GM10847 (cell line): ENCODE data around the gene THOC7.

Experiments used
- POLR2A ChIP-seq: IDR thresholded peaks from 2 replicates; pipeline ENCODE4 v1.6.1; 2011; ENCODE audit not compliant: insufficient read length; ENCODE audit errors: extremely low read depth

The THOC7 gene

DNA sequence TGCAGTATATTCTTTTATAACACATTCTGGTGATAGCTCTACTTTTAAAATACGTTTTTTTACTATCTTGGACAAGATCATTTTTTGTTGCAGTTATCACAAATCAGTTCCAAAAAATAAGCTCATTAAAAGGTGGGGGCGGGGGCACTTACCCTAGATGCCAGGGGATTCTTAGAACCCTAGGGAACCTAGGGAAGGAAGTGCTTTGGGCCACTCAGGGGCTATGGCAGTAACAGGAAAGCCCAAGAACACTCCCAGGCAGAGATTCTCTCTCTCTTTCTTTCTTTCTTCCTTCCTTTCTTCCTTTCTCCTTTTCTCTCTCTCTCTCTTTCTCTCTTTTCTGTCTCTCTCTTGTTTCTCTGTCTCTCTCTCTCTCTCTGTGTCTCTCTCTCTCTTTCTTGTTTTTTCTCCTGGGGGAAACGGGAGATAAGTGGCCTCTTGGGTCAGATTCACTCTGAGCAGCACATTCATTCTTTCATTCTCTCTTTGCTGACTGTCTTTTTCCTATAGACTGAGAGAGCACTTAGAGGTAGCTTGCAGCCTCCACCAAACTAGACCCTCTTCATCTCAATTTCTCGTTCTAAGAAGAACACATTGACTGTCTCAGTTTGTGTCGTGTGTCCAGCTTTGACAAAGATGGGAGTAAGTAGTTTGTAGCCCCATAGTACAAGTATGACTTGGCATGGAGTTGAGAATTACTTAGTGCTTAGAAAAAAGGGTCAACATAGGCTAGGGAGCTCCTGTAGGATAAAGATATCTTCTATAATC, 32.0 kb upstream of the THOC7 start:
- TF ChIP-seq POLR2A, result no peak

DNA sequence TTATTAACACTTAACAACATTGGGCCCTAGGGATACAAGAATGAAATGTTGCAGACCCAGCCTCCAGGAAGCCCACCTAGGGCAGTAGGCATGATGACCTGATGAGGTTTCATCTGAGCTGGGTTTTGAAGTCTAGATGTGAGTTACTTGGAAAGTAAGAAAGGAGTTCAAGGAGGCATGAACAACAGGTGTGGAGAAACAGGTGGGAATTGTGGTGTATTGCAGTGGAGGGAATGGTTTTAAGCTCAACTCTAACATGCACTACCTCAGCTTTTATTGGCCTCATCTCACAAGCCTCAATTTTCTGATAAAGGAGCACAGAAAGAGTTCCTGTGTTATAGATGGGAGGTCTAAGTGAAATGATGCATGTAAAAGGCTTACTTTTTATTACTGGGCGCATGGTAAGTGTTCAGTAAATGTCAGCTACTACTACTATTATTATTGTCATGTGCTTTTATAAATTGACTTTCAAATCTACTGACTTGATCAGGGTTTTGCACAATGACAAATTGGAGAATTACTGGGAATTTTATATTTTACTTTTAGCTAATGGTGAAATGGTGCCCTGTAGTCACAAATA, 29.3 kb upstream of the THOC7 start:
- TF ChIP-seq POLR2A, result no peak

DNA sequence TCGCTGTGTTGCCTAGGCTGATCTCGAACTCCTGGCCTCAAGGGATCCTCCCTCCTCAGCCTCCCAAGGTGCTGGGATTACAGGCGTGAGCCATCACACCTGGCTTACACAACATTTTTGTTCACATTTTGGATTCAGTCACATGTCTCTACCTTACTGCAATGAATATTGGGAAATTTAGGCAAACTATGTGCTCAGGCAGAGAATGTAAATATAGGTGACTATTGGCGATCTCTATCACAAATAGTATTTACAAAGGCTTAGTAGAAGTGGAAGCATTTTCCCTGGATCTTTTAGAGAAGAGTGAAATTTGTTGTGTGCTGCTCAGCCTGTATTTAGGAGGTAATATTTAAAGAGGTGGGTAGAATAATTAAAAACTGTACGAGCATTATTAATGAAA, 27.9 kb upstream of the THOC7 start:
- no peak for TF ChIP-seq POLR2A

DNA sequence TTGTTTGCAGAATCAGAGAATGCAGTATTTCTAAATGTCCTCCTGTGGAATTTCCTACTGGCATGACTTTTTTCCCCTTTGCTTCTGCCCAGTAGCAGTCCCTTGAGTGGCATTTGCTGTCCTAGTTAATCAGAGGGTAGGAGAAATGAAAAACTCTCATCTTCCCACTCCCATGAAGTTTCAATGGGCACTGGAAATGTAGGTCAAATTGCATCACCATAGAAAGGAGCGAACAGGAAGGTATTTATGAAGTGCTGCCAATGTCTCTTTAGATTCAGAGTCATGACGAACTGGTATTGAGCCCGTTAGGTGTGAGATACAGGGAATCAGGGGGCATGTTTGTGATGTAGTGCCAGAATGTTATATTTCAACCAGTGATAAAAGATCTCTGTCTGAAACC, 23.3 kb upstream of the THOC7 start:
- TF ChIP-seq POLR2A, result no peak

DNA sequence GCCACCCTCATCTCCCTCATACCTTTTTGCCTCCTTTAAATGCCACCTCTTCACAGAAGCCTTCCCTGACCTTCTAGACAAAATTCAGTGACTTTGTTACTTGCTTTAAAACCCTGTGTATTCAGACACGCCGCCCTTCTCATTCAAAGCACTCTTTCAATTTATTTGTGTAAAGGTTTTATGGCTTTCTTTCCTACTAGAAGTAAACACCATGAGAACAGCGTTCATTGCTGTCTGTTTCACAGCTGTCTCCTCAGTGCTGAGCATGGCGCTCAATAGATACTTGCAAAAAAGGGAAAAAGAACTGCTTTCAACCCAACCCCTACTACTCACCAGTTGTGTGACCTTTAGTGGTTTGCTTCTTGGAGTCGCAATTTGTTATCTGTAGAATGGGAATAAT, 17.0 kb upstream of the THOC7 start:
- TF ChIP-seq POLR2A, result no peak

DNA sequence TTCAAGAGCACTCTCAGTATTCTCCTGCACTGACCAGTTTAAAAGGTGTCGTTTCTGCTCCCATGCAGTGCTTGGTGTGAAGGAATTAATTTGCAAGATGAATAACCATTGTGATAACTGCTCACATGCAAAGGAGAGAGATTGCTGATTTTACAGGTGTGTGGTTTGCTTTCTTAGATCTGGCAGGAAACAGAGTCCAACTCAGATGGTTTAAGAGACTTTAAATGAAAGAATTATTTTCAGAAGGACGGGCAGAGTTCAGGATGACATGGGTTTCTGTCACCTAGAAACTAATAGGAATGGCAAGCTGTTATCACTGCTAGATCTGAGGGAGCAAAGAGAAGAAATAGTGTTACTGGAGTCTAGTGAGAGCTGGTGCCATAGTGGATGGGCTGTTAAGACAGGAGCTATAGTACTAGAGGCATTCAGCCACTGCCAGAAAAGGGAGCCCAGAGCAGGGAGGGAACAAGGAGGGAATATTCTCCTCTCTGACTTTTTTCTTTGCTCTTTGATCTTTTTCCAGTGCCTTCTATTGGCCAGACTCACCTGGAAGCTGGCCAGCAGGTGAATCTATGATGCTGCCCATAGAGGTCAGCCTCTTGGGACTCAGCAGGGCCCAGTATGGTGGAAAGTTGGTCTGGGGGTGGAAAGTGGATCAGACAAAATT, 14.9 kb upstream of the THOC7 start:
- TF ChIP-seq POLR2A, result no peak

DNA sequence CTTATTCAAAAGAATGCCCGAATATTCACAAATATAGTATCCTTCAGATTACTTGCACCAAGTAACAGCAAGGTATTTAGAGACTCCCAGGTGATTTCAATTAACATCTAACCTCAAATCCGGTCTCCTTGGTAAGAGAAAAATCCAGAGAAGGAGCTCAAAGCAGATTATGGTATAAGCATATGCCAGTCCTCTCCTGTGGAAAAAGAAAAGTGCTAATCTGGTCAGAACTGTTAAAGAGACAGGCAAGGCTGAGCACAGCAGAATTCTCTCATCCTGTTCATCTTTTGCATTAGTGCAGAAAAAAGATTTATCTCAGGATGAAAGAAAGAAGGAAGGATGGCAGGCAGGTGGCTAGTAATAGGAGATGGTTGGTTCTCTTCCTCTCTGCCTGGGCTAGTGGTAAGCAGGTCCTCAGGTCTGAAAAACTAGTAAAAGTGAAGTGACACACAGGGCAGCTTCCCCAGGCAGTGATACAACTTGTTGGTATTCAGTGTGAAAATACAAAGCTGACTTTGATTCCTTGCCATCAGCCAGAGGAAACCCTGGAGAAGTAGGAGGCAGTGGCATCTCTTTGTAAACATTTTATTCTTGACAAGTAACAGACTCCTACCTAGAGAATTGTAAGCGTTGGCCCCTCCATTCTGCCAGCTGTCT, 14.3 kb upstream of the THOC7 start:
- TF ChIP-seq POLR2A, result no peak

DNA sequence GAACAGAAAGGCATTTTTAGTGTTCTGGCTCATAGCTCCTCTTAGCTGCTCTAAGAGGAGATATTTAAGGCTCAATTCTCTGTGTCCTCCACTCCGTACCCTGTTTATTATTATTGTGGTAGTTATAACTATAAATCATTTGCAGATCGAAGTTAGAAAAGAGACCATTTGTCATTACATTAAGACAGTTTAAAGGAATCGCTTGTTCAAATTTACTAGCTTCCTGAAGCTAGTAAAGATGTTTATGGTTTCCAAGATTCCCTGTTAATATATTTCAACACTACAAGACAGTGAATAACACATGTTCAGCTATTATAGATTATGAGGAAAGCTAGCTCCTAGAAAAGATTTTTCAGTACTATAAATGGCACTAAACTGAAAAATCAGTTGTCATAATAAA, 12.7 kb upstream of the THOC7 start:
- TF ChIP-seq POLR2A, result no peak

DNA sequence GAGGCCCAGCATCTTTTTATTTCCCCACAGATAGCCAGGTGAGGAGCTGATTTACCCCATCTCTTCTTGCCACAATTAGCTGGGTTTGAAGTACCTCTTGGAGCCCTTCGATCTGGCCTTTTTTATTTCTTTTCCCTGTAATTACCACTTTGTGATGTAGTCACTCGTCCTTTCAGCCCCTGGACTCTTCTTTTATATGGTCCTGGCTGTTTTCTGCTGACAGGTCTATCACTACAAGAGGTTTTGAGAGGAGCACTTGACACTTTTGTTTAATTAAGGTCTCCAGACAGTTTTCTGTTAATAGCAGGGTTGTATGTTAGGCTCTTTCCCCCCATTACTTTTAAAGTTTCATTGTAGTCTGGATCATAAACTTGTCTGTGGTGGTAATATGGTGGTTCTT, 11.9 kb upstream of the THOC7 start:
- TF ChIP-seq POLR2A, result no peak

DNA sequence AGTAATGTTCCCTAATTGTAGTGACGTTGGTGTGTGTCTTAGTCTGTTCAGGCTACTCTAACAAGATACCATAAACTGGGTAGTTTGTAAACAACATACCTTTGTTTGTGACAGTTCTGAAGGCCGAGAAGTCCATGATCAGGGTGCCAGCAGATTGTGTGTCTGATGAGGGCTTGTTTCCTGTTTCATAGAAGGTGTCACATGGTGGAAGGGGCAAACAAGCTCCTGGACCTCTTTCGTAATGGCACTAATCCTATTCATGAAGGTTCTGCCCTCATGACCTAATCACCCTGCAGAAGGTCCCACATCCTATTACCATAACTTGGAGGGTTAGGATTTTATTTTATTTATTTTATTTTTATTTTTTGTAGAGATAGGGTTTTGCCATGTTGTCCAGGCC, 11.2 kb upstream of the THOC7 start:
- no peak for TF ChIP-seq POLR2A

DNA sequence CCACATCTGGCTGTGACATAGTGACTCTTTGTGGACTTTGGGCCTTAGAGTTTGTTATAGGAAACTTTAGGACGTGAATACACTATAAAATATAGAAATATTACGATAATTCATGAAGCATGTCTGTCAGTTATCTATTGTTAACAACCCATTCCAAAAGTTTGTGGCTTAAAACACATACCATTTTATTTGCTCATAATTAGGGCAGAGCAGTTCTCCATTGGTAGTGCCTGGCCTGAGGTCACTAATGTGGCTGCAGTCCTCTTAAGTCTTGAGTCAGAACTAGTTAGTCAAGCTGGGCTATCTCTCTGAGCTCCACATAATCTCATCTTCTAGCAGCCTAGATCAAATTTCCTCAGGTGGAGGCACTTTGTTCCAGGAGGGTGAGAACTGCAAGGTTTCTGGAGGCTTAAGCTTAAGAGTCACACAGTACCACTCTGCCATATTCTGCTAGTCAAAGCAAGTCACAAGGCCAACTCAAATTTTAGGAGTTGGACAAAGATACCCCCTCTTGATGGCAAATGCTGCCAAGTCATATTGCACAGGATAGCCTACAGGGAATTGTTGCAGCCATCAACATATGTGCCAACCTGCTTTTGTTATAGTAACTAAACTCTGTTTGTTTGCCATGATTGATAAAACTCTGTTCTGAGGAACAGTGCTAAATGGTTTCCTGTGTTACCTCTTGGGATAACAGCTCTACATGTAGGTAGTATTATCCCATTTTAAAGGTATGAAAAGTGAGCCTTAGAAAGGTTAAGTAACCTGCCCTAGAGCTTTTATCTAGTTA, 8.7 kb upstream of the THOC7 start:
- no peak for TF ChIP-seq POLR2A

DNA sequence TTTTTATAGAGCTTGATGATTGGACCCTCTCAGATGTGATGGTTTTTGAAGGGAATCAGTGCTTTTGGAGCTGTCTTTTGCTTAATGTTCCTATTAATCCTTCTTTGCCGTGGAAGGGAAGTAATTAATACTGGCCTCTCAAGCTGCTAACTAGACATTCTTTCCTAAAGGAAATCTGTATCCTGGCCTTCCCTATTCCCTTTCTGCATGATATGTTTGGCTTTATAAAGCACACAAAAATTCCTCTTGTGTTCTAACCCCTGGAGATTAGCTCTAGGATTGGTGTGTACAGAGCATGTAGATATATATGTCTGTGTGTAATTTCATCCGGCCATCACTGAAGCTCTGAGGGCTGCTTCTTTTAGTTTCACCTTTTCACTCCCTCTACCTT, 7.0 kb upstream of the THOC7 start:
- TF ChIP-seq POLR2A, result no peak

DNA sequence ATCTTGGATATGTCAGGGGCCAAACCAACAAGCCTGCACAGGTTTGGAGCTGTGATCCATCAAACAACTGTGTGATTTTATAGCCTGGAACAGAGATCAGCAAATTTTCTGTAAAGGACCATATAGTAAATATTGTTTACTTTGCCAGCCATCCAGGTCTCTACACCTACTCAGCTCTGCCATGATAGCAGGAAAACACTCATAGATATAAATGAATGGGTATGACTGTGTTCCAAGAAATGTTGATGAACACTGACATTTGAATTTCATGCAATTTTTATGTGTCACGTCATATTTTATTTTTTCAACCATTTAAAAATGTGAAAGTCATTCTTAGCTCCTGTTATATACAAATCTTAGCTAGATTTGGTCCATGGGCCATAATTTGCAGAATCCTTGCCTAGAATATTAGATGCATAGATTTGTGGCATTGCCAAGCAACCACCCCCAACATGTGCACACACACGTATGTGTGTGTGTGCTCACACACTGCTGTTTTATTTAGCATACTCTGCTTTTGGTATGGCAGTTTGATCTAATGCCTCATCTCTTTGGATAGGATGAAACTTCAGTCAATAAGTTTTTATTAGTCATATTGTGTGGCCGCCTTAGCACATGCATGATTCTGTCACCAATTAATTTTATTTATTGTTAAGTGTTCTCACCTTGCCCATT, 6.5 kb upstream of the THOC7 start:
- no peak for TF ChIP-seq POLR2A

DNA sequence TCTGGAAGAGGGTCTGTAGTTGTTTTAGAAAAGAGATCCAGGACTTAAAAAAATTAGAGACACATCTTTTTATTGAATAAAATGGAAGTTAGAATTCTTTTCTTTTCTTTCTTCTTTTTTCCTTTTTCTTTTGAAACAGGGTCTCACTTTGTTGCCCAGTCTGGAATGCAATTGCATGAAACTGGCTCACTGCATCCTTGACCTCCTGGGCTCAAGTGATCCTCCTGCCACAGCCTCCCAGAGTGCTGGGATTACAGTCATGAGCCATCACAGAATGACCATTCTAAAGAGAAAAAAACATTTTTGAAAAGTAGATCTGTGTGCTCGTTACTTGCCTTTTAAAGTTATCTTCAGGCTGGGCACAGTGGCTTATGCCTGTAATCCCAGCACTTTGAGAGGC, 3.6 kb upstream of the THOC7 start:
- no peak for TF ChIP-seq POLR2A

DNA sequence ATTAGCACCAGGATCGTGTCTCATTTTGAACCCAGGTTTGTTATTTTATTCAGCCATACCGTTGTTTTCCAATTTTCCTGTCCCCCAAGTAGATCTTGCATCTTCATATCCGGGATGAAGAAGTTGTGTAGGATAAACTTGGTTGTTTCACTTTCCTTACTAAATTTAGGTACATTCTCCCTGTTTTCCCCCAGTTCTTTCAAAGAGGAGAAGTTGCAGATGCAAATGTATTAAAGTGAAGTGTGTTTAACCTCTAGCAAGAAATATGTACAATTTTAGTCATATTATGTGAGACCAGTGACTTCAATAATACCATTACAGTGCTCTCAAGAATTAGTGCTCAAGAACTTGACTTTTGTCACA, 1.3 kb upstream of the THOC7 start:
- TF ChIP-seq POLR2A, result no peak
